Activated T-cell treated with anti-CD3 and anti-CD28 coated beads for 48 hours (primary cell): Measurements from ENCODE around the gene SLC39A2.

Experiments used
- DNase-seq: peaks from one replicate; pipeline ENCODE4 v3.0.0-alpha.2; 2020; ENCODE audit warnings: low read depth

SLC39A2 gene

GRCh38 chr14:21047378-21047781 lies 48.3 kb downstream of the SLC39A2 start:
- no peak for DNase-seq

- DNase-seq = no peak
These were observed 49.5 kb downstream of the SLC39A2 start for GRCh38 chr14:21048638-21049037.

DNA sequence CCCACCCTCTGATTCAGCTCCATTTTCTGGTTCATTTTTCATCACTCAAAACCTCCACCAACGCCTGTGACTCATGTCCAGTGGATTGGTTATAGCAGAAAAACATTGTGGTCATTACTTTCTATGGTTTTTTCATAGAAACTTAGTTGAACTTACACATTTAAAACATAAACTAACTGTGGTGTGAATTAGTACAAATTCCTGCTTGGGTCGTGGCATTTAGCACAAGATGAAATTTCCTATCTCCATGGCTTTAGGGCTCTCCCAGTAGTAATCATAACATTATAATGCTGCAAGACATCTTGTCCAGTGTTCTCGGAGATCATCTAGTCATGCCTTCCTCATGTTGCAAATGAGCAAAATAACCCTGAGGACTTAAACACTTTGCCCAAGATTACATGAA lies 50.2 kb downstream of the SLC39A2 start:
- no peak for DNase-seq

- DNase-seq = no peak
These were observed 51.5 kb downstream of the SLC39A2 start for GRCh38 chr14:21050597-21050996.
